Transverse colon (tissue), 4 donors: Measurements from ENCODE around the gene MLLT10.

ENCODE experiments used
- POLR2A ChIP-seq: fragments of 450-650 bp; IDR thresholded peaks from one replicate; pipeline ENCODE4 v1.6.1; 2016; ENCODE audit warnings: antibody characterized with exemption, mild to moderate bottlenecking, moderate library complexity
- POLR2AphosphoS5 ChIP-seq, 3 donors: sonication (generic); formaldehyde crosslinking; IDR thresholded peaks; one replicate each; pipeline ENCODE4 v1.6.1; 2016; ENCODE audit warnings: antibody characterized with exemption in 3 of 3
- TF ChIP-seq, protein P1 (sequence below), 5 experiments: fragments of 200-600 bp in 3 of 5; fragments of 450-650 bp in 2 of 5; sonication (generic) in 3 of 5; IDR thresholded peaks; 1 replicate in 2 of 5; 2 replicates in 3 of 5; pipeline ENCODE4 v1.5.1; 2016 to 2017; ENCODE audit warnings: antibody characterized with exemption in 5 of 5, inconsistent platforms in 3 of 5, mild to moderate bottlenecking in 2 of 5, moderate library complexity in 1 of 5

GRCh38 chr10:21556527-21556926, 22.5 kb downstream of the MLLT10 start:
- TF ChIP-seq POLR2A = no peak
- TF ChIP-seq, protein P1, sequence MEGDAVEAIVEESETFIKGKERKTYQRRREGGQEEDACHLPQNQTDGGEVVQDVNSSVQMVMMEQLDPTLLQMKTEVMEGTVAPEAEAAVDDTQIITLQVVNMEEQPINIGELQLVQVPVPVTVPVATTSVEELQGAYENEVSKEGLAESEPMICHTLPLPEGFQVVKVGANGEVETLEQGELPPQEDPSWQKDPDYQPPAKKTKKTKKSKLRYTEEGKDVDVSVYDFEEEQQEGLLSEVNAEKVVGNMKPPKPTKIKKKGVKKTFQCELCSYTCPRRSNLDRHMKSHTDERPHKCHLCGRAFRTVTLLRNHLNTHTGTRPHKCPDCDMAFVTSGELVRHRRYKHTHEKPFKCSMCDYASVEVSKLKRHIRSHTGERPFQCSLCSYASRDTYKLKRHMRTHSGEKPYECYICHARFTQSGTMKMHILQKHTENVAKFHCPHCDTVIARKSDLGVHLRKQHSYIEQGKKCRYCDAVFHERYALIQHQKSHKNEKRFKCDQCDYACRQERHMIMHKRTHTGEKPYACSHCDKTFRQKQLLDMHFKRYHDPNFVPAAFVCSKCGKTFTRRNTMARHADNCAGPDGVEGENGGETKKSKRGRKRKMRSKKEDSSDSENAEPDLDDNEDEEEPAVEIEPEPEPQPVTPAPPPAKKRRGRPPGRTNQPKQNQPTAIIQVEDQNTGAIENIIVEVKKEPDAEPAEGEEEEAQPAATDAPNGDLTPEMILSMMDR (IDR thresholded peaks at IDR 0.05) = no peak
- no peak for TF ChIP-seq POLR2AphosphoS5 (IDR thresholded peaks at IDR 0.05)
